Stimulated activated CD8-positive, alpha-beta memory T cell treated with anti-CD3 and anti-CD28 coated beads, Interleukin-7, amount 100 ng/mL, for 1 hour (primary cell): ENCODE data around the gene CAMSAP2.
A peak's percentile ranks its signal among the peaks of the same experiment; 100 is the strongest.

Experiments used
- DNase-seq, 2 donors: peaks; one replicate each; pipeline ENCODE4 v3.0.0-alpha.2; 2020; ENCODE audit warnings: low read depth in 2 of 2

Gene CAMSAP2

GRCh38 chr1:200883118-200883517 is 144.4 kb downstream of the CAMSAP2 start:
- no peak for DNase-seq

GRCh38 chr1:200885623-200886402 is 147.1 kb downstream of the CAMSAP2 start:
- no peak for DNase-seq

- DNase-seq: no peak
These were observed 147.9 kb downstream of the CAMSAP2 start for GRCh38 chr1:200886594-200886993.

- no peak for DNase-seq
These were observed 148.3 kb downstream of the CAMSAP2 start for GRCh38 chr1:200887036-200887435.

- no peak for DNase-seq
These were observed 149.2 kb downstream of the CAMSAP2 start for GRCh38 chr1:200887772-200888348.

- peak; percentile 23 to 47 for DNase-seq
These were observed 149.7 kb downstream of the CAMSAP2 start for GRCh38 chr1:200888349-200888838.

GRCh38 chr1:200889571-200889970 is 150.9 kb downstream of the CAMSAP2 start:
- no peak for DNase-seq

GRCh38 chr1:200890027-200890426 is 151.3 kb downstream of the CAMSAP2 start:
- DNase-seq: no peak

- no peak for DNase-seq
These were observed 152.4 kb downstream of the CAMSAP2 start for GRCh38 chr1:200890818-200891773.

GRCh38 chr1:200891774-200892157 is 153.1 kb downstream of the CAMSAP2 start:
- DNase-seq: no peak

- DNase-seq: no peak
These were observed 153.9 kb downstream of the CAMSAP2 start for GRCh38 chr1:200892546-200892945.

- DNase-seq: no peak
These were observed 154.3 kb downstream of the CAMSAP2 start for GRCh38 chr1:200892958-200893357.

- DNase-seq: no peak
These were observed 154.8 kb downstream of the CAMSAP2 start for GRCh38 chr1:200893411-200893901.

GRCh38 chr1:200894712-200895442 is 156.2 kb downstream of the CAMSAP2 start, which contains the start of gene INAVA:
TSS of gene INAVA (plus strand) at chr1:200894900. CDS start at chr1:200898401, 3,501 bp downstream.
- no peak for DNase-seq

- DNase-seq: no peak
These were observed 156.7 kb downstream of the CAMSAP2 start for GRCh38 chr1:200895443-200895789.

GRCh38 chr1:200895801-200896530 is 157.3 kb downstream of the CAMSAP2 start:
- no peak for DNase-seq

- DNase-seq: no peak
These were observed 158.0 kb downstream of the CAMSAP2 start for GRCh38 chr1:200896531-200897196.

- no peak for DNase-seq
These were observed 158.6 kb downstream of the CAMSAP2 start for GRCh38 chr1:200897259-200897658.

GRCh38 chr1:200899015-200899386 is 160.3 kb downstream of the CAMSAP2 start:
- no peak for DNase-seq

- no peak for DNase-seq
These were observed 160.8 kb downstream of the CAMSAP2 start for GRCh38 chr1:200899451-200899915.
